OCI-LY7 (cell line): ENCODE results near the gene FADS3.

Source experiments
- CTCF ChIP-seq: fragments of 200-600 bp; sonication (generic); conservative IDR thresholded peaks from 2 replicates; pipeline ENCODE4 v1.5.1; 2014; ENCODE audit warnings: mild to moderate bottlenecking, antibody characterized with exemption, low read length, moderate library complexity, mixed read lengths
- EZH2phosphoT487 ChIP-seq: fragments of 200-600 bp; sonication (generic); IDR thresholded peaks from 2 replicates; pipeline ENCODE4 v1.6.1; 2018; ENCODE audit warnings: low read depth, borderline replicate concordance, mild to moderate bottlenecking, mixed run types, antibody characterized with exemption, low read length, moderate library complexity, mixed read lengths

GRCh38 chr11:61839742-61840141, 51.6 kb downstream of the FADS3 start:
- TF ChIP-seq CTCF (no peak), EZH2phosphoT487 (no peak)
